A549 (cell line): ENCODE data around the gene LRP1. TPM values are rescaled to one million over a fixed set of nuclear protein-coding genes. Genes with fewer than 3 reads are reported as not detected.

ENCODE experiments used
- ATAC-seq, 2 experiments: fragments of 200-7000 bp in 1 of 2; fragments of >200 bp in 1 of 2; cut with Nextera tagmentation in 1 of 2; cut with Tn5 transposase in 1 of 2; 3 replicates each; pipeline versions ENCODE4 v1.8.0 to v1.9.1; 2018 to 2020; ENCODE audit warnings: mild to moderate bottlenecking in 1 of 2, moderate library complexity in 1 of 2
- CTCF ChIA-PET: fragments of 300-600 bp; sonication (Branson Sonifier 250); formaldehyde crosslinking; extraction: SDS; loops from one replicate; lab custom pipeline; 2021; ENCODE audit warnings: antibody characterized with exemption, inconsistent platforms; lab: Yijun Ruan, JAX
- POLR2A ChIA-PET: fragments of 350-600 bp; formaldehyde crosslinking; extraction: SDS; loops from one replicate; lab custom pipeline; 2021; ENCODE audit warnings: antibody characterized with exemption, inconsistent platforms; lab: Yijun Ruan, JAX
- DNase-seq, 2 experiments: peaks; one replicate each; pipeline versions ENCODE4 v3.0.0 to v3.0.0-alpha.2; 2011 to 2016; ENCODE audit warnings: low read depth in 1 of 2, low spot score in 1 of 2
- FAIRE-seq: peaks from 2 replicates; lab custom pipeline; 2011; peaks lifted over from hg19 to GRCh38; lab: Jason Lieb, UNC
- H3K27ac ChIP-seq, 2 experiments: fragments of >200 bp; sonication (Bioruptor Twin); formaldehyde crosslinking; 3 replicates each; pipeline ENCODE4 v1.5.1; 2016 to 2017
- H3K4me1 ChIP-seq: fragments of >200 bp; sonication (Bioruptor Twin); formaldehyde crosslinking; 3 replicates; pipeline ENCODE4 v1.6.1; 2016
- H3K4me2 ChIP-seq: fragments of >200 bp; sonication (Bioruptor Twin); formaldehyde crosslinking; 3 replicates; pipeline ENCODE4 v1.6.1; 2016
- H3K4me3 ChIP-seq: fragments of >200 bp; sonication (Bioruptor Twin); formaldehyde crosslinking; 3 replicates; pipeline ENCODE4 v1.5.1; 2016
- H3K9me3 ChIP-seq: fragments of >200 bp; sonication (Bioruptor Twin); formaldehyde crosslinking; 3 replicates; pipeline ENCODE4 v1.6.1; 2016
- BHLHE40 ChIP-seq: IDR thresholded peaks from 2 replicates; pipeline ENCODE4 v1.6.1; 2012; ENCODE audit warnings: low read depth, low read length, inconsistent platforms
- CBX8 ChIP-seq: fragments of 200-600 bp; sonication (generic); IDR thresholded peaks from 2 replicates; pipeline ENCODE4 v1.6.1; 2016
- CEBPB ChIP-seq, 2 experiments: fragments of >200 bp in 1 of 2; sonication (Bioruptor Twin) in 1 of 2; formaldehyde crosslinking in 1 of 2; IDR thresholded peaks; 2 replicates each; pipeline ENCODE4 v1.6.1; 2012 to 2016
- EHF ChIP-seq: fragments of 250-450 bp; sonication (Bioruptor Pico); IDR thresholded peaks from 2 replicates; pipeline ENCODE4 v1.5.0; 2020; ENCODE audit warnings: mild to moderate bottlenecking
- HDAC2 ChIP-seq: fragments of 200-600 bp; sonication (generic); IDR thresholded peaks from 2 replicates; pipeline ENCODE4 v1.6.1; 2016
- HOXB13 ChIP-seq: fragments of 250-450 bp; sonication (Bioruptor Pico); IDR thresholded peaks from 2 replicates; pipeline ENCODE4 v1.5.0; 2020; ENCODE audit warnings: low read depth, mild to moderate bottlenecking, moderate library complexity
- POLR2A ChIP-seq: IDR thresholded peaks from 2 replicates; pipeline ENCODE4 v1.6.1; 2012; ENCODE audit warnings: mild to moderate bottlenecking, low read length
- TP53 ChIP-seq: fragments of 250-450 bp; sonication (Bioruptor Pico); IDR thresholded peaks from 2 replicates; pipeline ENCODE4 v1.5.0; 2021; ENCODE audit warnings: mild to moderate bottlenecking, moderate library complexity
- ZSCAN20 ChIP-seq: fragments of 250-450 bp; sonication (Bioruptor Pico); IDR thresholded peaks from 2 replicates; pipeline ENCODE4 v1.8.0; 2022; ENCODE audit warnings: mild to moderate bottlenecking, moderate library complexity
- WGBS: methylation state at CpG from one replicate; pipeline ENCODE4 v1.1.6; 2017; ENCODE audit errors: missing lambda C conversion rate; 5-methylcytosine and 5-hydroxymethylcytosine counted together
- polyA plus RNA-seq, 4 experiments: library from polyadenylated mRNA; depleted of rRNA in 3 of 4; stranded (reverse); fragments of >200 nt; fragmentation: RNase III in 1 of 4; extraction: RNeasy Plus Mini Kit Qiagen cat#74134 plus additional on column Dnase treatment in 1 of 4; gene quantifications; 2 replicates in 3 of 4; 3 replicates in 1 of 4; pipeline ENCODE4 v1.2.3, GENCODE V29; 2011 to 2017
- small RNA-seq, 6 experiments: library from RNA; depleted of rRNA; stranded (forward); fragments of <200 nt; gene quantifications; one replicate each; pipeline ENCODE3, GENCODE V24; 2012

LRP1 gene
- polyA plus RNA-seq, 2 of the 4 experiments (the other 2 are of a cell fraction) = 5.6 to 9.4 TPM

- H3K27ac ChIP-seq = no peak overlapping the region
- no peaks in the 10 kb centered on the region for H3K9me3 ChIP-seq
- no peak for TF ChIP-seq POLR2A
- no peak for TF ChIP-seq CEBPB (IDR thresholded peaks at IDR 0.05)
- WGBS = 50% methylated on average over 2 of the region's 2 CpGs
- H3K4me2 ChIP-seq = no peak overlapping the region
- no peak for DNase-seq
- no peak for FAIRE-seq
- 0 out of 3 replicates have a peak, but pooled peaks cover 3% of the 10 kb centered on the region for H3K4me1 ChIP-seq
- CTCF ChIA-PET = interaction anchor here (0.6 to 18.3 kb wide), 7 partner anchors 14 to 205 kb away, joined by 3 to 316 read pairs (median 4); partner anchors contain the start of genes GLI1, INHBE and STAC3
- no peak for ATAC-seq
- POLR2A ChIA-PET = no interaction called here
- H3K4me3 ChIP-seq = no peak overlapping the region
These were observed 133.2 kb downstream of the LRP1 start for GRCh38 chr12:57261428-57261865.

DNA sequence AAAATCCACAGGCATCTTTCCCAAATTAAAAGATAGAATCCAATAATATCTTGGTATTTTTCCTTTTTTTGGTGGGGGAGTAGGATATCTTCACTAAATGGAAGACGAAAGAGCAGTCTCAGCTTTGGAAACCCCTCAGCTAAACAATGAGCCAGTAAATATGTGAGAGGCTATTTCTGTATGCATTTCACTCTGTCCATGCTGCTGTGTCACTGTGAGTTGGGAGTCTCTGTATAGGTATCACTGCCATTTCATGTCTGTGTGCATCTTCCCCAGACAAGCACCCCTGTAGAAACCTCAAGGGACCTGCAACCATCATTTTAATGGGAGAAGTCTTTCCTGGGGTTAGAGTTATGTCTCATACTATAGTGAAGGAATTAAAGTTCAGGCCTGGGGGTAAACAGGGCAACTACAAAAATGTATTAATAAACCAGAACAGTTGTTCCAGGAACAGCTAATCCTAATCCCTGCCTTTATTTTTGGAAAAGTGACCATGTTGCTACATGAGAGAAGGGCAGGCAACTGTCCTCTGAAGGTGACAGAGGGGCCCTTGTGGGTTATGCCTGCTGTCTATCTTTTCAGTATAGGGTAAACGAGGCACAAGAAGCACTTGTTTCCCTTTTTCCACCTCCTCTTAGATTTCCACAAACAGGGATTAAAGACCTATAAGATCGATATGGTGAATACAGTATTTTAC is 134.0 kb downstream of the LRP1 start:
- no peak for ATAC-seq
- no peak overlapping the region for H3K4me2 ChIP-seq
- no peaks in the 10 kb centered on the region for H3K9me3 ChIP-seq
- DNase-seq = no peak
- no peak overlapping the region for H3K4me3 ChIP-seq
- CTCF ChIA-PET = interaction anchor here (0.7 to 18.3 kb wide), 10 partner anchors 14 to 204 kb away, joined by 3 to 316 read pairs (median 4); partner anchors contain the start of genes GLI1, INHBE and STAC3
- TF ChIP-seq HDAC2 (no peak), HOXB13 (CRISPR knock-in tag) (no peak), BHLHE40 (no peak), POLR2A (no peak), CBX8 (no peak), EHF (CRISPR knock-in tag) (no peak), TP53 (CRISPR knock-in tag) (no peak), ZSCAN20 (CRISPR knock-in tag) (no peak)
- no peak for FAIRE-seq
- WGBS = 68% methylated on average over 3 of the region's 3 CpGs
- POLR2A ChIA-PET = no interaction called here
- H3K4me1 ChIP-seq = 0 out of 3 replicates have a peak, but pooled peaks cover 3% of the 10 kb centered on the region
- H3K27ac ChIP-seq = no peak overlapping the region

Small RNA genes lying within 50 kb of the gene (small RNA-seq; reads per million reads assigned to genes)
- gene MIR1228 = 0 to 18.2 (median 2.7) reads per million in 6 experiments

Other genes with a start within 250 kb of the LRP1 start
- gene SDR9C7, start 194.1 kb upstream of the LRP1 start, polyA plus RNA-seq (2011; rRNA removed) = 0.13 TPM in 1 of 2 replicates, not detected in the other
- gene SDR9C7, start 194.1 kb upstream of the LRP1 start, polyA plus RNA-seq (2017; fragmentation: RNase III; extraction: RNeasy Plus Mini Kit Qiagen cat#74134 plus additional on column Dnase treatment) = 0.05 TPM in 1 of 3 replicates, not detected in the others
- gene RDH16, start 170.9 kb upstream of the LRP1 start, polyA plus RNA-seq (2011; rRNA removed) = 0.21 and 0.22 TPM in 2 replicates
- 0.06 to 0.09 TPM (median 0.08 TPM) in 3 replicates for gene RDH16, start 170.9 kb upstream of the LRP1 start, polyA plus RNA-seq (2017; fragmentation: RNase III; extraction: RNeasy Plus Mini Kit Qiagen cat#74134 plus additional on column Dnase treatment)
- 9.5 and 9.8 TPM in 2 replicates for gene ZBTB39, start 121.9 kb upstream of the LRP1 start, polyA plus RNA-seq (2011; rRNA removed)
- gene ZBTB39, start 121.9 kb upstream of the LRP1 start, polyA plus RNA-seq (2017; fragmentation: RNase III; extraction: RNeasy Plus Mini Kit Qiagen cat#74134 plus additional on column Dnase treatment) = 4.3 to 4.7 TPM (median 4.5 TPM) in 3 replicates
- gene TAC3, start 112.0 kb upstream of the LRP1 start, polyA plus RNA-seq (2011; rRNA removed) = 0.16 and 0.26 TPM in 2 replicates
- gene TAC3, start 112.0 kb upstream of the LRP1 start, polyA plus RNA-seq (2017; fragmentation: RNase III; extraction: RNeasy Plus Mini Kit Qiagen cat#74134 plus additional on column Dnase treatment) = not detected in 3 replicates
- gene MYO1A, start 78.4 kb upstream of the LRP1 start, polyA plus RNA-seq (2011; rRNA removed) = 1.9 and 3.1 TPM in 2 replicates
- gene MYO1A, start 78.4 kb upstream of the LRP1 start, polyA plus RNA-seq (2017; fragmentation: RNase III; extraction: RNeasy Plus Mini Kit Qiagen cat#74134 plus additional on column Dnase treatment) = 0.17 to 0.67 TPM (median 0.50 TPM) in 3 replicates
- 24.7 and 28.4 TPM in 2 replicates for gene NEMP1, start 49.7 kb upstream of the LRP1 start, polyA plus RNA-seq (2011; rRNA removed)
- gene NEMP1, start 49.7 kb upstream of the LRP1 start, polyA plus RNA-seq (2017; fragmentation: RNase III; extraction: RNeasy Plus Mini Kit Qiagen cat#74134 plus additional on column Dnase treatment) = 11.9 to 13.2 TPM (median 12.7 TPM) in 3 replicates
- gene NAB2, start 39.4 kb upstream of the LRP1 start, polyA plus RNA-seq (2011; rRNA removed) = 8.6 and 10.1 TPM in 2 replicates
- gene NAB2, start 39.4 kb upstream of the LRP1 start, polyA plus RNA-seq (2017; fragmentation: RNase III; extraction: RNeasy Plus Mini Kit Qiagen cat#74134 plus additional on column Dnase treatment) = 7.0 to 9.8 TPM (median 7.8 TPM) in 3 replicates
- gene STAT6, start 17.1 kb upstream of the LRP1 start, polyA plus RNA-seq (2011; rRNA removed) = 58.8 and 64.6 TPM in 2 replicates
- 52.9 to 59.0 TPM (median 58.4 TPM) in 3 replicates for gene STAT6, start 17.1 kb upstream of the LRP1 start, polyA plus RNA-seq (2017; fragmentation: RNase III; extraction: RNeasy Plus Mini Kit Qiagen cat#74134 plus additional on column Dnase treatment)
- gene LRP1-AS, start 19.1 kb downstream of the LRP1 start, polyA plus RNA-seq (2011; rRNA removed) = not detected in 2 replicates
- not detected in 3 replicates for gene LRP1-AS, start 19.1 kb downstream of the LRP1 start, polyA plus RNA-seq (2017; fragmentation: RNase III; extraction: RNeasy Plus Mini Kit Qiagen cat#74134 plus additional on column Dnase treatment)
- 0.52 and 0.69 TPM in 2 replicates for gene NXPH4, start 88.3 kb downstream of the LRP1 start, polyA plus RNA-seq (2011; rRNA removed)
- gene NXPH4, start 88.3 kb downstream of the LRP1 start, polyA plus RNA-seq (2017; fragmentation: RNase III; extraction: RNeasy Plus Mini Kit Qiagen cat#74134 plus additional on column Dnase treatment) = 3.3 to 4.5 TPM (median 3.5 TPM) in 3 replicates
- 110 and 113 TPM in 2 replicates for gene SHMT2, start 101.2 kb downstream of the LRP1 start, polyA plus RNA-seq (2011; rRNA removed)
- gene SHMT2, start 101.2 kb downstream of the LRP1 start, polyA plus RNA-seq (2017; fragmentation: RNase III; extraction: RNeasy Plus Mini Kit Qiagen cat#74134 plus additional on column Dnase treatment) = 150 to 166 TPM (median 156 TPM) in 3 replicates
- 0.40 and 0.62 TPM in 2 replicates for gene STAC3, start 122.7 kb downstream of the LRP1 start, polyA plus RNA-seq (2011; rRNA removed)
- gene STAC3, start 122.7 kb downstream of the LRP1 start, polyA plus RNA-seq (2017; fragmentation: RNase III; extraction: RNeasy Plus Mini Kit Qiagen cat#74134 plus additional on column Dnase treatment) = 0.43 to 0.59 TPM (median 0.54 TPM) in 3 replicates